CD4-positive, alpha-beta memory T cell (primary cell): ENCODE results near the gene MED22. TPM values are rescaled to one million over a fixed set of nuclear protein-coding genes. Genes with fewer than 3 reads are reported as not detected.

ENCODE experiments used
- CTCF ChIA-PET: fragments of 350-600 bp; sonication (Branson Sonifier 250); formaldehyde crosslinking; loops from one replicate; lab custom pipeline; 2021; ENCODE audit warnings: inconsistent platforms; ENCODE audit not compliant: partially characterized antibody; lab: Charles Lee
- POLR2A ChIA-PET: fragments of 350-600 bp; sonication (Branson Sonifier 250); formaldehyde crosslinking; loops from one replicate; lab custom pipeline; 2021; ENCODE audit not compliant: partially characterized antibody; lab: Charles Lee
- DNase-seq, 5 donors: peaks; one replicate each; pipeline versions ENCODE4 v3.0.0 to v3.0.0-alpha.2; 2020 to 2022; ENCODE audit warnings: mixed read lengths in 1 of 5
- H3K27ac ChIP-seq: one replicate; pipeline ENCODE4 v1.7.0; 2013; ENCODE audit warnings: low read depth, low read length
- H3K27me3 ChIP-seq: 2 replicates; pipeline ENCODE4 v1.7.0; 2013; ENCODE audit warnings: mild to moderate bottlenecking, low read length, moderate library complexity; ENCODE audit not compliant: insufficient read depth
- H3K36me3 ChIP-seq: 2 replicates; pipeline ENCODE4 v1.7.0; 2013; ENCODE audit warnings: mild to moderate bottlenecking, low read length, moderate library complexity; ENCODE audit not compliant: insufficient read depth
- H3K4me1 ChIP-seq: 2 replicates; pipeline ENCODE4 v1.7.0; 2013; ENCODE audit warnings: mild to moderate bottlenecking, low read length, moderate library complexity; ENCODE audit not compliant: insufficient read depth
- H3K4me3 ChIP-seq, 2 donors: one replicate each; pipeline ENCODE4 v1.7.0; 2013; ENCODE audit warnings: low read length in 2 of 2, mild to moderate bottlenecking in 1 of 2
- H3K9me3 ChIP-seq, 2 donors: one replicate each; pipeline ENCODE4 v1.7.0; 2013; ENCODE audit warnings: low read length in 2 of 2, control low read depth in 1 of 2; ENCODE audit not compliant: control insufficient read depth in 1 of 2
- H3K27ac Mint-ChIP-seq, 7 donors: one replicate each; pipeline ENCODE4 v1.8.0; 2020 to 2021; ENCODE audit warnings: mixed read lengths in 7 of 7, mild to moderate bottlenecking in 6 of 7, inconsistent platforms in 3 of 7, moderate library complexity in 3 of 7
- H3K27me3 Mint-ChIP-seq, 2 donors: one replicate each; pipeline ENCODE4 v1.8.0; 2020 to 2021; ENCODE audit warnings: mixed read lengths in 2 of 2
- H3K36me3 Mint-ChIP-seq, 2 donors: one replicate each; pipeline ENCODE4 v1.8.0; 2020 to 2021; ENCODE audit warnings: mixed read lengths in 2 of 2, inconsistent platforms in 1 of 2, mild to moderate bottlenecking in 1 of 2
- H3K4me1 Mint-ChIP-seq, 4 donors: one replicate each; pipeline ENCODE4 v1.8.0; 2020 to 2021; ENCODE audit warnings: mixed read lengths in 4 of 4, mild to moderate bottlenecking in 1 of 4
- H3K4me3 Mint-ChIP-seq, 8 donors: one replicate each; pipeline ENCODE4 v1.8.0; 2020 to 2021; ENCODE audit warnings: mixed read lengths in 8 of 8, mild to moderate bottlenecking in 7 of 8, moderate library complexity in 6 of 8, inconsistent platforms in 3 of 8
- H3K9me3 Mint-ChIP-seq, 8 donors: one replicate each; pipeline ENCODE4 v1.8.0; 2020 to 2021; ENCODE audit warnings: mixed read lengths in 8 of 8, mild to moderate bottlenecking in 5 of 8, inconsistent platforms in 3 of 8, moderate library complexity in 1 of 8
- intact Hi-C: fragments of 100-400 bp; cut with micrococcal nuclease; formaldehyde crosslinking; loops from one replicate; pipeline ENCODE4 v1.15.1; 2023
- polyA plus RNA-seq, 2 donors: library from polyadenylated mRNA; unstranded; fragments of 300-500 nt; fragmentation: Illumina TruSeq; gene quantifications; one replicate each; pipeline ENCODE4 v1.2.3, GENCODE V29; 2021
- total RNA-seq, 2 experiments: library from RNA; stranded (reverse); gene quantifications; one replicate each; pipeline ENCODE4 v1.2.3, GENCODE V29; 2021

Gene MED22
- total and polyA plus RNA-seq, 4 experiments from 2014 or later: 8.1 to 42.8 (median 28.1) TPM

GRCh38 chr9:133359399-133360175 lies 11.7 kb upstream of the MED22 start:
- peaks cover 16 to 41% (median 30%) of the 10 kb centered on the region in 4 donors for H3K4me1 Mint-ChIP-seq
- H3K27me3 ChIP-seq: no peaks in the 10 kb centered on the region
- ChIA-PET CTCF (interaction anchor here (1.1 to 3.7 kb wide), 2 partner anchors 12 to 47 kb away, joined by 4 to 20 read pairs; no protein-coding TSS in a partner anchor), POLR2A (interaction anchor here (1.3 to 18.1 kb wide), 3 partner anchors 11 to 329 kb away, joined by 3 to 437 read pairs (median 7); partner anchors contain the start of genes GTF3C5, MED22, RPL7A and STKLD1)
- H3K9me3 Mint-ChIP-seq: peaks cover 0 to 2% (median 0%) of the 10 kb centered on the region in 8 donors
- intact Hi-C loops: loop anchor here (5.0 kb wide), 1 partner anchor 118 kb away; the partner anchor contains the start of gene SLC2A6
- H3K27ac Mint-ChIP-seq: peak overlapping the region in 6 of 7 donors; percentile 23 to 85 (median 54)
- H3K36me3 ChIP-seq: peaks cover 51% of the 10 kb centered on the region
- DNase-seq: peak in 1 of 5 donors; percentile 39
- H3K36me3 Mint-ChIP-seq: peaks cover 17 to 51% of the 10 kb centered on the region in 2 donors
- no peaks in the 10 kb centered on the region for H3K27me3 Mint-ChIP-seq
- peak overlapping the region in 3 of 8 donors; percentile 59 to 81 (median 59) for H3K4me3 Mint-ChIP-seq
- no peak overlapping the region for H3K27ac ChIP-seq
- no peak overlapping the region for H3K4me3 ChIP-seq
- peaks cover 33% of the 10 kb centered on the region for H3K4me1 ChIP-seq
- no peaks in the 10 kb centered on the region for H3K9me3 ChIP-seq

- H3K27ac ChIP-seq: peak overlapping the region; percentile 1
- POLR2A ChIA-PET: interaction anchor here (2.2 to 18.1 kb wide), 4 partner anchors 10 to 59 kb away, joined by 12 to 437 read pairs (median 27); partner anchors contain the start of genes MED22, REXO4, RPL7A and STKLD1
- no peaks in the 10 kb centered on the region for H3K27me3 Mint-ChIP-seq
- peaks cover 12 to 44% of the 10 kb centered on the region in 2 donors for H3K36me3 Mint-ChIP-seq
- peaks cover 43% of the 10 kb centered on the region for H3K36me3 ChIP-seq
- no peaks in the 10 kb centered on the region for H3K27me3 ChIP-seq
- H3K4me3 ChIP-seq: no peak overlapping the region
- peaks cover 0 to 2% (median 0%) of the 10 kb centered on the region in 8 donors for H3K9me3 Mint-ChIP-seq
- no peak for DNase-seq
- H3K4me1 Mint-ChIP-seq: peaks cover 14 to 44% (median 30%) of the 10 kb centered on the region in 4 donors
- CTCF ChIA-PET: interaction anchor here (0.9 to 3.9 kb wide), 7 partner anchors 9 to 171 kb away, joined by 3 to 51 read pairs (median 5); partner anchors contain the start of genes MED22 and RPL7A
- H3K27ac Mint-ChIP-seq: peak overlapping the region in 6 of 7 donors; percentile 77 to 92 (median 90)
- H3K4me3 Mint-ChIP-seq: peak overlapping the region; percentile 64 to 89 (median 79)
- peaks cover 33% of the 10 kb centered on the region for H3K4me1 ChIP-seq
- no peaks in the 10 kb centered on the region for H3K9me3 ChIP-seq
- intact Hi-C loops: loop anchor here (2.0 to 5.0 kb wide), 2 partner anchors 21 to 120 kb away; partner anchors contain the start of genes SLC2A6 and SURF6
Measured at GRCh38 chr9:133357656-133358055, 9.7 kb upstream of the MED22 start.

- H3K36me3 ChIP-seq: peaks cover 43% of the 10 kb centered on the region
- no peaks in the 10 kb centered on the region for H3K27me3 Mint-ChIP-seq
- peak within 1 kb of the TSS; percentile 61 to 73 for H3K4me3 ChIP-seq
- intact Hi-C loops: loop anchor here (1.0 to 5.0 kb wide), 5 partner anchors 8 to 121 kb away; partner anchors contain the start of genes MED22, RPL7A, SLC2A6 and STKLD1
- H3K9me3 Mint-ChIP-seq: peaks cover 0 to 2% (median 0%) of the 10 kb centered on the region in 8 donors
- H3K27ac ChIP-seq: peak within 1 kb of the TSS; percentile 76
- peak within 1 kb of the TSS; percentile 89 to 93 (median 92) for H3K27ac Mint-ChIP-seq
- ChIA-PET POLR2A (interaction anchor here (1.1 to 18.1 kb wide), 8 partner anchors 8 to 223 kb away, joined by 3 to 437 read pairs (median 8); partner anchors contain the start of genes MED22, REXO4, RPL7A and STKLD1), CTCF (interaction anchor here (1.3 to 3.9 kb wide), 6 partner anchors 9 to 170 kb away, joined by 4 to 51 read pairs (median 5); partner anchors contain the start of genes MED22 and RPL7A)
- no peaks in the 10 kb centered on the region for H3K27me3 ChIP-seq
- peaks cover 15 to 44% (median 27%) of the 10 kb centered on the region in 4 donors for H3K4me1 Mint-ChIP-seq
- H3K9me3 ChIP-seq: no peaks in the 10 kb centered on the region
- peak within 1 kb of the TSS; percentile 85 to 92 (median 88) for H3K4me3 Mint-ChIP-seq
- H3K36me3 Mint-ChIP-seq: peaks cover 10 to 46% of the 10 kb centered on the region in 2 donors
- peaks cover 33% of the 10 kb centered on the region for H3K4me1 ChIP-seq
- peak; percentile 85 to 90 (median 88) for DNase-seq
Measured at GRCh38 chr9:133356391-133357091, 8.6 kb upstream of the MED22 start, which contains the start of the genes SURF1 and SURF2. TSS of gene SURF1 (minus strand) at chr9:133356487. CDS start at chr9:133356453, 34 bp downstream. TSS of gene SURF2 (plus strand) at chr9:133356550. CDS start at chr9:133356593, 43 bp downstream.

GRCh38 chr9:133355881-133356357 lies 8.0 kb upstream of the MED22 start:
- Histone ChIP-seq H3K4me1 (peaks cover 33% of the 10 kb centered on the region), H3K36me3 (peaks cover 43% of the 10 kb centered on the region), H3K27me3 (no peaks in the 10 kb centered on the region), H3K4me3 (peak overlapping the region; percentile 61 to 73), H3K27ac (peak overlapping the region; percentile 76), H3K9me3 (no peaks in the 10 kb centered on the region)
- H3K36me3 Mint-ChIP-seq: peaks cover 8 to 46% of the 10 kb centered on the region in 2 donors
- DNase-seq: peak in 1 of 5 donors; percentile 10
- ChIA-PET CTCF (interaction anchor here (0.8 to 3.9 kb wide), 6 partner anchors 8 to 173 kb away, joined by 3 to 51 read pairs (median 4); partner anchors contain the start of genes MED22 and RPL7A), POLR2A (interaction anchor here (0.5 to 18.1 kb wide), 10 partner anchors 8 to 812 kb away, joined by 3 to 437 read pairs (median 4); partner anchors contain the start of genes MED22, REXO4, RPL7A and STKLD1)
- no peaks in the 10 kb centered on the region for H3K27me3 Mint-ChIP-seq
- peak overlapping the region; percentile 69 to 93 (median 92) for H3K27ac Mint-ChIP-seq
- H3K4me3 Mint-ChIP-seq: peak overlapping the region; percentile 85 to 92 (median 88)
- intact Hi-C loops: loop anchor here (1.0 to 5.0 kb wide), 5 partner anchors 8 to 121 kb away; partner anchors contain the start of genes MED22, RPL7A, SLC2A6 and STKLD1
- peaks cover 15 to 44% (median 26%) of the 10 kb centered on the region in 4 donors for H3K4me1 Mint-ChIP-seq
- peaks cover 0 to 2% (median 0%) of the 10 kb centered on the region in 8 donors for H3K9me3 Mint-ChIP-seq

- no peaks in the 10 kb centered on the region for H3K27me3 Mint-ChIP-seq
- DNase-seq: peak in 1 of 5 donors; percentile 5
- H3K4me1 Mint-ChIP-seq: peaks cover 15 to 51% (median 30%) of the 10 kb centered on the region in 4 donors
- Histone ChIP-seq H3K9me3 (no peaks in the 10 kb centered on the region), H3K36me3 (peaks cover 44% of the 10 kb centered on the region), H3K27me3 (no peaks in the 10 kb centered on the region), H3K4me3 (no peak overlapping the region), H3K27ac (peak overlapping the region; percentile 76), H3K4me1 (peaks cover 38% of the 10 kb centered on the region)
- intact Hi-C loops: loop anchor here (5.0 kb wide), 1 partner anchor 123 kb away; the partner anchor contains the start of gene SLC2A6
- ChIA-PET POLR2A (interaction anchor here (1.4 to 18.1 kb wide), 4 partner anchors 7 to 206 kb away, joined by 4 to 437 read pairs (median 27); partner anchors contain the start of genes MED22, REXO4, RPL7A and STKLD1), CTCF (interaction anchor here (1.1 to 3.9 kb wide), 3 partner anchors 11 to 18 kb away, joined by 3 to 51 read pairs (median 3); no protein-coding TSS in a partner anchor)
- H3K27ac Mint-ChIP-seq: peak overlapping the region in 6 of 7 donors; percentile 12 to 93 (median 92)
- peaks cover 17 to 53% of the 10 kb centered on the region in 2 donors for H3K36me3 Mint-ChIP-seq
- H3K4me3 Mint-ChIP-seq: peak overlapping the region; percentile 23 to 92 (median 86)
- H3K9me3 Mint-ChIP-seq: peaks cover 0 to 1% (median 0%) of the 10 kb centered on the region in 8 donors
Measured at GRCh38 chr9:133354766-133355165, 6.8 kb upstream of the MED22 start.
